Stimulated activated CD8-positive, alpha-beta memory T cell treated with anti-CD3 and anti-CD28 coated beads, Interleukin-15, amount 100 ng/mL, for 1 hour (primary cell): Measurements from ENCODE around the gene GPR158.

Source experiments
- DNase-seq: peaks from one replicate; pipeline ENCODE4 v3.0.0-alpha.2; 2020; ENCODE audit warnings: low read depth

Gene GPR158

GRCh38 chr10:25498645-25499044 is 323.8 kb downstream of the GPR158 start:
- DNase-seq: no peak

GRCh38 chr10:25501912-25502311 is 327.1 kb downstream of the GPR158 start:
- DNase-seq: no peak

GRCh38 chr10:25502453-25502852 is 327.7 kb downstream of the GPR158 start:
- DNase-seq: no peak

GRCh38 chr10:25504306-25504705 is 329.5 kb downstream of the GPR158 start:
- no peak for DNase-seq

- no peak for DNase-seq
Observed at GRCh38 chr10:25504838-25505237, 330.0 kb downstream of the GPR158 start.

- no peak for DNase-seq
Observed at GRCh38 chr10:25505466-25505865, 330.7 kb downstream of the GPR158 start.

- DNase-seq: no peak
Observed at GRCh38 chr10:25506821-25507335, 332.1 kb downstream of the GPR158 start.

- DNase-seq: no peak
Observed at GRCh38 chr10:25508112-25508815, 333.5 kb downstream of the GPR158 start.

- DNase-seq: no peak
Observed at GRCh38 chr10:25509151-25509550, 334.4 kb downstream of the GPR158 start.

GRCh38 chr10:25522294-25522693 is 347.5 kb downstream of the GPR158 start:
- no peak for DNase-seq

- no peak for DNase-seq
Observed at GRCh38 chr10:25522946-25523608, 348.3 kb downstream of the GPR158 start.

GRCh38 chr10:25530306-25530705 is 355.5 kb downstream of the GPR158 start:
- DNase-seq: no peak

- no peak for DNase-seq
Observed at GRCh38 chr10:25531457-25532061, 356.8 kb downstream of the GPR158 start.

GRCh38 chr10:25532213-25532612 is 357.4 kb downstream of the GPR158 start:
- no peak for DNase-seq

- DNase-seq: no peak
Observed at GRCh38 chr10:25536027-25536426, 361.2 kb downstream of the GPR158 start.

- no peak for DNase-seq
Observed at GRCh38 chr10:25547382-25547781, 372.6 kb downstream of the GPR158 start.

- no peak for DNase-seq
Observed at GRCh38 chr10:25552283-25552919, 377.6 kb downstream of the GPR158 start.

- no peak for DNase-seq
Observed at GRCh38 chr10:25555865-25556264, 381.1 kb downstream of the GPR158 start.

GRCh38 chr10:25556457-25556856 is 381.7 kb downstream of the GPR158 start:
- no peak for DNase-seq

GRCh38 chr10:25557136-25557535 is 382.3 kb downstream of the GPR158 start:
- DNase-seq: no peak

- DNase-seq: no peak
Observed at GRCh38 chr10:25561758-25562157, 387.0 kb downstream of the GPR158 start.

GRCh38 chr10:25562547-25562946 is 387.7 kb downstream of the GPR158 start:
- DNase-seq: no peak

GRCh38 chr10:25564351-25564750 is 389.6 kb downstream of the GPR158 start:
- DNase-seq: no peak
